ENCODE data around the gene ATXN7L1.
"Not testable (repeated sequence)": the region's sequence is repeated elsewhere in the genome, so short reads cannot be mapped to it uniquely, and the experiment has no call there.

Gene ATXN7L1

GRCh38 chr7:105613611-105614330 is 262.6 kb downstream of the ATXN7L1 start:
- no peak for DNase-seq (ENCODE audit: low read depth)

GRCh38 chr7:105612806-105613205 is 263.6 kb downstream of the ATXN7L1 start:
- no peak for DNase-seq (ENCODE audit: low read depth)

DNA sequence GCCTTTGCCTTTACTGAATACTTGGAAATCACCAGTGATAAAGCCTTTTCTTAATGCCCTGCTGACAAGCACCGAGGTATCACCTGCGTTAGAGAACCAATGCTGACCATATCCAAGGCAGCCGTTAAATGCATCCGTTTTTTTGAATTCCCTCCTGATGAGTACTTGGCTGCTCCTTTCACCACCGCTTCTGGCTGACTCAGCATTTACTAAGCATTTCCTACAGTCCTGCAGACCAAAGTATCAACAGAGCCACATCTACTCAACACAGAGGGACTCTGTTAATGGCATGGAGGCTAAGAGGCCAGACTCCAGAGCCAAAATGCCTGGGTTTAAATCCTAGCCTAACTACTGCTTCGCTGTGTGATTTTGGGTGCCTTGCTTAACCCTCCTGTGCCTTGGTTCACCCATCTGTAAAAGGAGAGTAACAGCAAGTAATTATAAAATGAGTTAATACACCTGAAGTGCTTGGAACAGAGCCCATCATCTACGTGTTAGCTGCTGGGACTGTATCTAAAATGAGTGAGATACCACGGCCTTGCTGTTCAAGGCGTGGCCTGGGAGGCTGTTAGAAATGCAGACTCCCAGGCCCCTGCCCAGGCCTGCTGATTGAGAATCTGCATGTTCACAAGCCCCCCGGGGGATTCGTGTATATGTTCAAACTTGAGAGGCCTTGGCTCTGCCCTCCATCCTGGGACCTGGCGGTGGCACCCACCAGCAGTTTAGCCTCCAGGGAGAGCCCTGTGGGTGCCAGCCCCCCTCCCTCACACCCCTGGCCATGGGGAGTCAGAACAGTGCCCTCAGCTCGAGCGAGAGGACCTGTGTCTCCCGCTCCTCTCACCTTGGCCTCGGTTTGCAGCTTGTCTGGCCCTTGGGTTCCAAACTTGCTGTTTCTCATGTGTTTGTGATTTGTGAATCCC is 264.3 kb downstream of the ATXN7L1 start:
- DNase-seq (ENCODE audit: low read depth) = no peak

DNA sequence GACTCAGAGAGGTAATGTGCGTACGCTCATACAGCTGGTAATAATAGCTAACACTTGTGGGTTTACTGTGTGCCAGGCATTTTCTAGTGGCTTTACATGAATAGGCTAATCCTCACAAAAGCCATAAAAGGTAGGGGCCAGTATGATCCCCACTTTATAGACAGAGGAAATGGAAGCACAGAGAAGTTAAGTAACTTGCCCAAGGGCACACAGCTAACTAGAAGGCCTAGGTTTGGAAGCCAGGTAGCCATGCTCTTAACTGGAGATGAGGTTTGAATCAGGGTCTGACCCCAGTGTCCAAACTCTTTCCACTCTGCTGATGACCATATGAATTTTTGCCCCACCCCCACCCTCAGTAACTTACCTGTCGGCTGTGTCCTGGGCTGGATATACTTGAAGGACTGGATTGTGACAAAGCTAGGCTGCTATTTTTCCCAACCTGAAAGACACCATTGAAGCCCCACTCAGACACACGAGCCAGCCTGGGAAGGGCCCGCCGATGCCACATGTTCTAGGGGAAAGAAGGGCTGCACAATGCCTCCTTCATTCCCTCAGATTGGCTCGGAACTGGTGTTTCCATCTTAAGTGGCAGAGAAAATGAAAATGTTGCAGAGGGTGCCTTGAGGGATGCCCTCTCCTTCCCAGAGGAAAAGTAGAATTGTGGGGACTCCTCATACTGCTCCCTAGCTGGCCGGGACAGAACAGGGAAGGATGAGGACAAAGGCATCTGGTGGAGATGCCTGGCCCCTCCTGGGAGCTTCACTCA is 266.1 kb downstream of the ATXN7L1 start:
- DNase-seq (ENCODE audit: low read depth) = no peak

DNA sequence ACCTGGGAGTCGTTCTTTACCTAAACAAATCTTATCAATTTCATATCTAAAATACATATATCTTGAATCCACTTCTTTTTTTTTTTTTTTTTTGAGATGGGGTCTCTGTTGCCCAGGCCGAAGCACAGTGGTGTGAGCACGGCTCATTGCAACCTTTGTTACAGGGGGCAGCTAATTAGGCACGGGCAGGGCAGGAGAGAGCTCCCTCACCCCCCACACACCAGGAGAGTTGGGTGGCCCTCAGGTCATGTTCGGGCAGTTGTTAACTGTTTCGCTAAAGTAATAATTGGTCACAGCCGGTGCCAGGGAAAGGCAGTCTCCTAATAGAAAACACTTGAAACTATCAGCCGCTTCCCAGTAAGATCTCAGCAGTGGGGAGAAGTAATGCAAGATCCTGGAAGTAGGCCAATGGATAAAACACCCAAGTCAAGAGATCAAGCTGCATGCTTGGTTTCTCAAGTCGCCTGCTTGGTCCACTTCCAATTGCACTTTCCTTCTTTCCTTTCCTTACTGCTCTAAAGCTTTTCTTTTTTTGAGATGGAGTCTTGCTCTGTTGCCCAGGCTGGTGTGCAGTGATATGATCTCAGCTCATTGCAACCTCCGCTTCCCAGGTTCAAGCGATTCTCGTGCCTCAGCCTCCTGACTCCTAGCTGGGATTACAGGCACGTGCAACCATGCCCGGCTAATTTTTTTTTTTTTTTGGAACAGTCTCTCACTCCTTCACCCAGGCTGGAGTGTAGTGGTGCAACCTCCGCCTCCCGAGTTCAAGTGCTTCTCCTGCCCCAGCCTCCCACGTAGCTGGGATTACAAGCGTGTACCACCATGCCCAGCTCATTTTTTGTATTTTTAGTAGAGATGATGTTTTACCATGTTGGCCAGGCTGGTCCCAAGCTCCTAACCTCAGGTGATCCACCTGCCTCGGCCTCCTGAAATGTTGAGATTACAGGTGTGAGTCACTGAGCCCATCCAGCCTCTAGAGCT is 273.8 kb downstream of the ATXN7L1 start:
- no peak for DNase-seq (ENCODE audit: low read depth)

GRCh38 chr7:105600720-105601550 is 275.5 kb downstream of the ATXN7L1 start:
- DNase-seq (ENCODE audit: low read depth) = no peak

- DNase-seq (ENCODE audit: low read depth) = no peak
Measured at GRCh38 chr7:105599551-105599950, 276.8 kb downstream of the ATXN7L1 start.

DNA sequence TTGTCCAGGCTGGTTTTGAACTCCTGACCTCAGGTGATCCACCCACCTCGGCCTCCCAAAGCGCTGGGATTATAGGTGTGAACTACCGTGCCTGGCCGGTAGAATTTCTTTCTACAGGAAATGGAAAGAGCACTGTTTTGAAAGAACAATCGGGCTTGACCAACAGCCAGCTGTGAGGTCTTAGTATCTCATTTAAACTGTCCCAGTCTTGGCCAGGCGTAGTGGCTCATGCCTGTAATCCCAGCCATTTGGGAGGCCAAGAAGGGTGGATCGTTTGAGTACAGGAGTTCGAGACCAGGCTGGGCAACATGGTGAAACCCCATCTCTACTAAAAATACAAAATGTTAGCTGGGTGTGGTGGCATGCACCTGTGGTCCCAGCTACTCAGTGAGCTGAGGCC is 277.3 kb downstream of the ATXN7L1 start:
- not testable (repeated sequence) for DNase-seq (ENCODE audit: low read depth)

- DNase-seq (ENCODE audit: low read depth) = no peak
Measured at GRCh38 chr7:105596866-105597265, 279.5 kb downstream of the ATXN7L1 start.

- no peak for DNase-seq (ENCODE audit: low read depth)
Measured at GRCh38 chr7:105594034-105594433, 282.4 kb downstream of the ATXN7L1 start.

DNA sequence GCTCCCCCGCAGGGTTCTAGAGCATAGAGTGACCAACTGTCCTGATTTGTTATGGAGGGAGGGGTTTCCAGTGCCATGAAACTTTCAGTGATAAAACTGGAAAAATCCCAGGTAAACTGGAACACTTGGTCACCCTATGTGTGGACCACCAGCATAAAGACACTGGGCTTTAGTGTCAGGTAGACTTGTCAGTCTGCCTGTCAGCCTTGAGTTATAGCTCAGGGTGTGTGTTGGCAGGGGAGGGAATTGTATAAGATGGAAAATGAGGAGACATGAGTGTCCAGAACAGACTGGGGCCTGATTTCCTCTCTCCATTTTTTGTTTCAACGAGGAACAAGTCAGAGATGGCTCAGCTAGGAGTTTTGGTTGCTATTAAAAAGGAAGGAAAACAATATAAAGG is 284.9 kb downstream of the ATXN7L1 start:
- DNase-seq (ENCODE audit: low read depth) = no peak

DNA sequence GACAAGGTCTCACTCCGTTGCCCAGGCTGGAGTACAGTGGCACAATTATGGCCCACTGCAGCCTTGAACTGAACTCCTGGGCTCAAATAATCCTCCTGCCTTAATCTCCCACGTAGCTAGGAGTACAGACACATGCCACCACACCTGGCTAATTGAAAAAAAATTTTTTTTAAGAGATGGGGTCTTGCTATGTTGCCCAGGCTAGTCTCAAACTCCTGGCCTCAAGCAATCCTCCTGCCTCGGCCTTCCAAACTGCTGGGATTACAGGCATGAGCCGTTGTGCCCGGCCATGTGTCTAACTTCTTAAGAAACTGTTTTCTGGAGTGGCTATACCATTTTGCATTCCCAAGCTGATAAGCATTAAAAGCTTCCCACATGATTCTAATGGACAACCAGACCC is 285.6 kb downstream of the ATXN7L1 start:
- DNase-seq (ENCODE audit: low read depth) = no peak

DNA sequence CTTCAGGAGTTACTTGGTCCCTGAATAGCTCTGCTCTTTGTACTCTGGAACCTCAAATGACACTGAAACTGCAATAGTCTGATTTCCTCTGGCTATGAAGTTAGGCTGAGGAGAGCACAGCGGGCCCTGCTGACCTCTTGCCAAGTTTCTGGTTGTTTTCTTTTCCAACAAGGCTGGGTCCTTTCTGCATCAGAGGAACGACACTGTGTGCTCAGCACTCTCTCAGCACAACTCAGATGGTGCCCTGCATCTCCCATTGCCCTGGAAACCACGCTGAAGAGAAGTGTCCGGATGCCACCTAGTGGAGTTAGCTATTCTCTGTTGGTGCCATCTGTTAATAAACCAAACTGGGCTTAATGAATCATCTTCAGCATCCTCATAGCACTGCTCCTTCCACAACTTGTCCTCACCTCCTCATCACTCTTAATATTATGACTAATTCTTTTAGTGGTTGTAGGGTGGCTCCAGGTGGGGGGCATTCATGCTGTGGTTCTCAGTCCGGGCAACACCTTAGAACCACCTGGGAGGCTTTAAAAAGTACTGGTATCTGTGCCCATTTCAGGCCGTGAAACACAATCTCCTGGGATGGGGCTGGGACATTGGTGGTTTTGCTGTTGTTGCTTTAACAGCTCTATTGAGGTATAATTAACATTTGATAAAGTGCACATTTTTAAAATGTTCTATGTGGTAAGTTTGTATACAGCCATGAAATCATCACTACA is 286.9 kb downstream of the ATXN7L1 start:
- DNase-seq (ENCODE audit: low read depth) = peak; percentile 21

- no peak for DNase-seq (ENCODE audit: low read depth)
Measured at GRCh38 chr7:105587909-105588635, 288.3 kb downstream of the ATXN7L1 start.

DNA sequence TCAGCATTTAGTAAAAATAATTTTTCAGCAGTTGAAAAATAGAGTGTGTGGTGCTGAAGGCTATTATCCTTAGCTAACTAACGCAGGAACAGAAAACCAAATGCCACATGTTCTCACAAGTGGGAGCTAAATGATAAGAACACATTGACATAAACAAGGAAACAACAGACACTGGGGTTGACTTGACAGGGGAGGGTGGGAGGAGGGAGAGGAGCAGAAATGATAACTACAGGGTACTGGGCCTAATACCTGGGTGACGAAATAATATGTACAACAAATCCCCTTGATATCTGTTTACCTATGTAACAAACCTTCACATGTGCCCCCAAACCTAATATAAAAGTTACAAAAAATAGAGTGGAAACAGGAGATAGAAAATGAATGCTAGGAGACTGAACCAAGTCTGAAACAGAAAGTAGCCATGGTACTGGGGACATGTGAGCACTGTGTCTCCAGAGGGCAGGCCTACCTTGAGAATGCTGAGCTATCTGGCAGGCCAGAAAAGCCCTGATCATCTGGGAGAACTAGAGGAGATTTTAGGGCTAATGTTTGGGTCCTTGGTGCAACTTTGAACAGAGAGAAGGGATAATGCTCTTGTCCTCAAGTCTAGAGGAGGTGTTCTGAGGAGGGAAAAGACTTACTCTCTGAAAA is 290.4 kb downstream of the ATXN7L1 start:
- no peak for DNase-seq (ENCODE audit: low read depth)

DNA sequence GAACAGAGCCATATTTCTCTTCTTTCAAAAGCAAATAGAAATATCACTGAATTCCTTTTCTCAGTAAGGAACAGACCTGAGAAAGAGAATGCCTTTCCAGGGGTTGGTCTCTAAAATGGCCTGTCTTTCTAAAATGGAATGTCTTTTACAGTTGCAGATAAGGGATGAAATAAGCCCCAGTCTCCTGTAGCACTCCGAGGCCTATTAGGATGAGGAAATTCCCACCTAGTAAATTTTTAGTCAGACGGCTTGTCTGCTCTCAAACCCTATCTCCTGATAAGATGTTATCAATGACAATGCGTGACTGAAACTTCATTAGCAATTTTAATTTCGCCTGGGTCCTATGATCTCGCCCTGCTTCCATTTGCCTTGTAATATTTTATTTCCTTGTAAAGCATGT is 292.2 kb downstream of the ATXN7L1 start:
- DNase-seq (ENCODE audit: low read depth) = no peak

DNA sequence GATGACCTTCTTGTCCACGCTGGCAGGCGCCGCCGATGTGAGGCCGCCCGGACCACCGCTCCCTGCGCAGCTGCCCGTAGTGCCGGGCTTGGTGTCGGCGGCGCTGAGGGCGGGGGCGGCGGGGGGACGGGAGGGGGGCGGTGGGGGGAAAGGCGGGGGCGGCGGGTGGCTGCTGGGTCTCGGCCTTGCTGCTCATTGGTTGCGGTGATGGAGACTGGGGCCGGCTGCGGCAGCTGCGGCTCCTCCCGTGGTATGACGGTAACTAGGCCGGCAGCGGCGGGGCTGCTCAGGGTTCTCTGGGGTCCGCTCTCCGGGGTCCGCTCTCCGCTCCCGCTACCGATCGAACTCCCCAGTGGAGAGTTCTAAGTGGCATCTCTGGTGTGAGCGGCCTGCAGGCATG is 293.3 kb downstream of the ATXN7L1 start:
- no peak for DNase-seq (ENCODE audit: low read depth)

DNA sequence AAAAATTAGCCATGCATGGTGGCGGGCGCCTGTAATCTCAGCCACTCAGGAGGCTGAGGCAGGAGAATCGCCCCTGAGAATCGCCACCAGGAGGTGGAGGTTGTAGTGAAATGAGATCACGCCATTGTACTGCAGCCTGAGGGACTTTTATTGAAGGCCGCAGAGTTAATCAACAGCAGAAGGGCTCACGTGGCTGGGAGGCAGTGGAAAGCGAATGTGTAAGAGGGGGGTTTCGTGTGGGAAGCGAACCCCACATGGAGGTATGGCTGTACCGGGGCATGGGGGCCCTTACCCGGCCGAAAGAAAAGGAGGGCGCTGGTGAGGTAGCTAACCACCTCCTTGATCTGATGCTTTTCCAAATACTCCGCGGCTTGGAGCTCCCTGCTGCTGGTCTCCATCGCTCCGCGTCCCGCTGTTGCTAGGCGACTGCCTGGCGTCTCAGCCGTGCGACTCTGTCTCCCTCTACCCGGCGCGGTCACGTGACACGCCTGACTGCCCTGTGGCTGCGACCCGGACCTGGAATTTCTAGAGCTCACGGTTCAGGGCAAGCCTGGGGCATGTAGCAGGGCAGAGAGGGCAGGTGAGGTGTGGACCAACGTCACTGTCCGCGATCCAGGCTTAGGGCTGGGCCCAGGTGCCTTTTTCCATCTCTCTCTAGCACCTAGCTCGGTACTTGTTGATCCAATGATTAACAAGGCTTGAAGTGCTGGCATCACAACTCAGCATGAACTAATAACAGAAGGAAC is 295.2 kb downstream of the ATXN7L1 start, which contains the start of gene EFCAB10:
Gene EFCAB10, minus strand, starts transcription at position 428 of the 746 bp plus-strand sequence. Its CDS starts 30 bp downstream, at position 398.
- DNase-seq (ENCODE audit: low read depth) = peak; percentile 8

Data from activated T-helper 9 cell treated with anti-CD3 and anti-CD28 coated beads, Interleukin-2, amount 50 U/mL, for 16 hours (primary cell).